Thyroid gland (tissue), 4 donors: Measurements from ENCODE around the gene NISCH. TPM values are rescaled to one million over a fixed set of nuclear protein-coding genes. Genes with fewer than 3 reads are reported as not detected.

Experiments used
- DNase-seq, 2 donors: peaks; one replicate each; pipeline ENCODE4 v3.0.0-alpha.2; 2019
- H3K27ac ChIP-seq, 3 donors: fragments of 200-600 bp; sonication (generic); 1 replicate in 2 of 3; 2 replicates in 1 of 3; pipeline ENCODE4 v1.5.1; 2016 to 2019; ENCODE audit warnings: mild to moderate bottlenecking in 1 of 3, moderate library complexity in 1 of 3
- H3K27me3 ChIP-seq: fragments of 200-600 bp; sonication (generic); one replicate; pipeline ENCODE4 v1.5.1; 2019
- H3K36me3 ChIP-seq, 2 donors: fragments of 200-600 bp; sonication (generic); one replicate each; pipeline ENCODE4 v1.5.1; 2016 to 2019
- H3K4me1 ChIP-seq, 2 donors: fragments of 200-600 bp; sonication (generic); one replicate each; pipeline ENCODE4 v1.5.1; 2017 to 2019
- H3K4me3 ChIP-seq, 3 donors: fragments of 200-600 bp; sonication (generic); replicated peaks in 1 of 3; 1 replicate in 2 of 3; 2 replicates in 1 of 3; pipeline ENCODE4 v1.5.1; 2016; ENCODE audit warnings: mild to moderate bottlenecking in 1 of 3
- H3K9me3 ChIP-seq: fragments of 200-600 bp; sonication (generic); one replicate; pipeline ENCODE4 v1.5.1; 2017
- CTCF ChIP-seq, 6 experiments: fragments of 200-600 bp in 3 of 6; fragments of 450-650 bp in 3 of 6; sonication (generic) in 3 of 6; IDR thresholded peaks; one replicate each; pipeline ENCODE4 v1.5.1; 2016 to 2019; ENCODE audit warnings: antibody characterized with exemption in 6 of 6, mild to moderate bottlenecking in 2 of 6, inconsistent platforms in 1 of 6, moderate library complexity in 1 of 6
- POLR2A ChIP-seq, 2 donors: fragments of 450-650 bp; IDR thresholded peaks; one replicate each; pipeline ENCODE4 v1.6.1; 2017; ENCODE audit warnings: antibody characterized with exemption in 2 of 2, mild to moderate bottlenecking in 2 of 2, moderate library complexity in 1 of 2
- WGBS, 2 donors: methylation state at CpG; one replicate each; pipeline ENCODE4 v1.1.5; 2017; 5-methylcytosine and 5-hydroxymethylcytosine counted together
- intact Hi-C: fragments of 100-400 bp; cut with DNase I; formaldehyde crosslinking; loops from one replicate; pipeline ENCODE4 v1.15.1; 2023
- total RNA-seq, 4 donors: library from RNA; depleted of rRNA; stranded (reverse); fragments of >200 nt; gene quantifications; one replicate each; pipeline ENCODE4 v1.2.3, GENCODE V29; 2016

The NISCH gene
- total RNA-seq, 4 donors from 2014 or later = 71.8 to 88.2 (median 86.2) TPM

GRCh38 chr3:52504977-52505376 lies 49.6 kb downstream of the NISCH start:
- TF ChIP-seq CTCF (IDR thresholded peaks at IDR 0.05) (no peak), POLR2A (IDR thresholded peaks at IDR 0.05) (no peak)
- Histone ChIP-seq H3K9me3 (no peaks in the 10 kb centered on the region), H3K36me3 (no peaks in the 10 kb centered on the region), H3K4me1 (no peaks in the 10 kb centered on the region), H3K27ac (no peak overlapping the region), H3K27me3 (no peaks in the 10 kb centered on the region), H3K4me3 (no peak overlapping the region)
- intact Hi-C loops = no loop called here
- WGBS, 2 donors = 92 to 93% methylated on average over 10 of the region's 10 CpGs
- no peak for DNase-seq

- no peak overlapping the region for H3K4me3 ChIP-seq
- H3K4me1 ChIP-seq = no peaks in the 10 kb centered on the region
- H3K9me3 ChIP-seq = no peaks in the 10 kb centered on the region
- WGBS, 2 donors = 79 to 80% methylated on average over 9 to 17 of the region's 27 CpGs
- no peak overlapping the region for H3K27ac ChIP-seq
- no peak for DNase-seq
- no peaks in the 10 kb centered on the region for H3K36me3 ChIP-seq
- TF ChIP-seq CTCF (IDR thresholded peaks at IDR 0.05) (no peak), POLR2A (IDR thresholded peaks at IDR 0.05) (no peak)
- intact Hi-C loops = no loop called here
- H3K27me3 ChIP-seq = no peaks in the 10 kb centered on the region
Measured at GRCh38 chr3:52506266-52506966, 51.0 kb downstream of the NISCH start.

GRCh38 chr3:52507359-52507758 lies 52.0 kb downstream of the NISCH start:
- Histone ChIP-seq H3K27ac (no peak overlapping the region), H3K27me3 (no peaks in the 10 kb centered on the region), H3K36me3 (no peaks in the 10 kb centered on the region), H3K9me3 (no peaks in the 10 kb centered on the region), H3K4me1 (no peaks in the 10 kb centered on the region), H3K4me3 (no peak overlapping the region)
- no peak for DNase-seq
- intact Hi-C loops = no loop called here
- TF ChIP-seq POLR2A (IDR thresholded peaks at IDR 0.05) (no peak), CTCF (IDR thresholded peaks at IDR 0.05) (no peak)
- WGBS, 2 donors = 75 to 87% methylated on average over 5 of the region's 5 CpGs

GRCh38 chr3:52509753-52510328 lies 54.4 kb downstream of the NISCH start:
- Histone ChIP-seq H3K36me3 (no peaks in the 10 kb centered on the region), H3K27ac (no peak overlapping the region), H3K9me3 (no peaks in the 10 kb centered on the region), H3K4me3 (no peak overlapping the region), H3K27me3 (no peaks in the 10 kb centered on the region), H3K4me1 (no peaks in the 10 kb centered on the region)
- intact Hi-C loops = no loop called here
- 72% methylated on average over 6 to 10 of the region's 12 CpGs for WGBS, 2 donors
- TF ChIP-seq CTCF (IDR thresholded peaks at IDR 0.05) (no peak), POLR2A (IDR thresholded peaks at IDR 0.05) (no peak)
- DNase-seq = no peak

GRCh38 chr3:52511509-52511908 lies 56.1 kb downstream of the NISCH start:
- no peaks in the 10 kb centered on the region for H3K27me3 ChIP-seq
- no peaks in the 10 kb centered on the region for H3K36me3 ChIP-seq
- no peak overlapping the region for H3K27ac ChIP-seq
- no peak for DNase-seq
- no peaks in the 10 kb centered on the region for H3K9me3 ChIP-seq
- no peaks in the 10 kb centered on the region for H3K4me1 ChIP-seq
- intact Hi-C loops = no loop called here
- no peak overlapping the region for H3K4me3 ChIP-seq
- 84 to 92% methylated on average over 5 to 7 of the region's 7 CpGs for WGBS, 2 donors
- no peak for TF ChIP-seq POLR2A (IDR thresholded peaks at IDR 0.05)
- no peak for TF ChIP-seq CTCF (IDR thresholded peaks at IDR 0.05)
